ENCODE results near the gene NPAS4. TPM values are rescaled to one million over a fixed set of nuclear protein-coding genes. Genes with fewer than 3 reads are reported as not detected.

NPAS4 gene
- polyA plus RNA-seq, 1 of the 3 experiments (the other 2 are of a cell fraction): 0.03 TPM

DNA sequence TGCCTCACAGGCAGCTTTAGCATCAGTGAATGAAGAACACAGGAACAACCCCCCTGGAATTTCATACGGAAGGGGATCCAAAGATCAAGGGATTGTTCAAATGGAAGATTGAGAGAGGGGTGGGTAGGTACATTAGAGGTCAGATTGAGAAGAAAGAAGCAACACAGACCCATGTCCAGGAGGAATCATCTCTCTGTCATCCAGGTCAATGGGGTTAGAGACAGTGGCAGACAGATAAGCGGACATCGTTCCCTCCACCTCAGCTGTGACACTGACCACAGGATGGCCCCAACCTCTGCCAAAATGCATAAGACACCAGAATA lies 1.9 kb upstream of the NPAS4 start:
- Histone ChIP-seq H2AFZ (ENCODE audit: low read depth) (no peak overlapping the region), H3K27ac (ENCODE audit: low read depth in 2 of 2, low read length in 1 of 2) (no peak overlapping the region), H3K27me3 (ENCODE audit: insufficient read depth) (peaks cover 29% of the 10 kb centered on the region), H3F3A (replicated peaks; ENCODE audit: insufficient read depth) (peaks cover 21% of the 10 kb centered on the region), H3K36me3 (replicated peaks in 1 of 2; ENCODE audit: control insufficient read depth in 1 of 2, insufficient read depth in 2 of 2, low read length in 1 of 2) (no peaks in the 10 kb centered on the region), H3K9ac (no peak overlapping the region), H3K9me3 (no peaks in the 10 kb centered on the region), H3K4me3 (ENCODE audit: low read depth in 2 of 2, low read length in 1 of 2) (no peak overlapping the region), H3K4me2 (peak overlapping the region; percentile 63; the same call in 1 of the 2 replicates), H3K4me1 (ENCODE audit: control insufficient read depth in 1 of 2, insufficient read depth in 2 of 2, low read depth in 1 of 2, low read length in 1 of 2) (peaks cover 4 to 14% of the 10 kb centered on the region in 2 experiments; a peak in 2 of 4 replicates), H4K20me1 (ENCODE audit: insufficient read depth) (peaks cover 32% of the 10 kb centered on the region), H3K9me2 (no peaks in the 10 kb centered on the region), H3K79me2 (ENCODE audit: insufficient read depth) (no peaks in the 10 kb centered on the region)
- WGBS (ENCODE audit: low lambda C conversion rate): 95% methylated on average over 3 of the region's 3 CpGs
- ChIA-PET CTCF (interaction anchor here (0.8 to 22.6 kb wide), 11 partner anchors 5 to 149 kb away, joined by 3 to 617 read pairs (median 6); partner anchors contain the start of genes CTSF, MRPL11 and NPAS4), POLR2A (no interaction called here)
- no peak for DNase-seq
- TF ChIP-seq MXI1 (IDR thresholded peaks at IDR 0.05; ENCODE audit: low read depth, low read length): no peak
- TF ChIP-seq SIN3A (IDR thresholded peaks at IDR 0.05; ENCODE audit: borderline replicate concordance, low read depth, low read length): no peak
- TF ChIP-seq FOXM1 (IDR thresholded peaks at IDR 0.05; ENCODE audit: low read depth): no peak
- no peak for TF ChIP-seq FOSL2 (IDR thresholded peaks at IDR 0.05; ENCODE audit: borderline replicate concordance, low read depth)
- no peak for TF ChIP-seq YY1 (IDR thresholded peaks at IDR 0.05; ENCODE audit: low read depth)
- TF ChIP-seq RCOR1 (IDR thresholded peaks at IDR 0.05; ENCODE audit: low read length): no peak
- no peak for TF ChIP-seq NRF1 (IDR thresholded peaks at IDR 0.05; ENCODE audit: low read depth, low read length)

DNA sequence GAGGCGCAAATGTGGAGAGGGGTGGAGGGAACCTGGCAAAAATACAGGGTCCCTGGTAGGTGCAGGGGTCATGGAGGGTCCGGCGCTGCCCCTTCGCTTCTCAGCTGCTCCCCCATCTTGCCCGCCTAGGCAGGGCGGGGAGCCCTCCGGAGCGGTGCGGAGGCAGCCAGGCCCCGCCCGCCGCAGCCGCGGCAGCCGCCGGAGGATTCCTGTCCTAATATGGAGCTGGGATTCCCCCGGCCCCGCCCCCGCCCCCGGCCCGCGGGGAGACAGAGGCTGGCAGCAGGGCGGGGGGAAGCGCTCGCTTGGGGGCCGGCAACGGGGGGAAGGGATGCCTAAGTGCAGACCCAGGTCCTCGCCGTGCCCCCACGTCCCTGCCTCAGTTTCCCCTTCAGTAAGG lies 1.0 kb upstream of the NPAS4 start:
- no peak for TF ChIP-seq CHD2 (IDR thresholded peaks at IDR 0.05; ENCODE audit: low read length, partially characterized antibody)
- TF ChIP-seq, protein P1, sequence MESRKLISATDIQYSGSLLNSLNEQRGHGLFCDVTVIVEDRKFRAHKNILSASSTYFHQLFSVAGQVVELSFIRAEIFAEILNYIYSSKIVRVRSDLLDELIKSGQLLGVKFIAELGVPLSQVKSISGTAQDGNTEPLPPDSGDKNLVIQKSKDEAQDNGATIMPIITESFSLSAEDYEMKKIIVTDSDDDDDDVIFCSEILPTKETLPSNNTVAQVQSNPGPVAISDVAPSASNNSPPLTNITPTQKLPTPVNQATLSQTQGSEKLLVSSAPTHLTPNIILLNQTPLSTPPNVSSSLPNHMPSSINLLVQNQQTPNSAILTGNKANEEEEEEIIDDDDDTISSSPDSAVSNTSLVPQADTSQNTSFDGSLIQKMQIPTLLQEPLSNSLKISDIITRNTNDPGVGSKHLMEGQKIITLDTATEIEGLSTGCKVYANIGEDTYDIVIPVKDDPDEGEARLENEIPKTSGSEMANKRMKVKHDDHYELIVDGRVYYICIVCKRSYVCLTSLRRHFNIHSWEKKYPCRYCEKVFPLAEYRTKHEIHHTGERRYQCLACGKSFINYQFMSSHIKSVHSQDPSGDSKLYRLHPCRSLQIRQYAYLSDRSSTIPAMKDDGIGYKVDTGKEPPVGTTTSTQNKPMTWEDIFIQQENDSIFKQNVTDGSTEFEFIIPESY (IDR thresholded peaks at IDR 0.05; ENCODE audit: borderline replicate concordance, low read depth): no peak
- TF ChIP-seq FOXM1 (IDR thresholded peaks at IDR 0.05; ENCODE audit: low read depth): no peak
- no peak for TF ChIP-seq GABPA (IDR thresholded peaks at IDR 0.05; ENCODE audit: low read depth)
- TF ChIP-seq TEAD4 (IDR thresholded peaks at IDR 0.05; ENCODE audit: borderline replicate concordance, insufficient read depth): no peak
- no peak for TF ChIP-seq ELF1 (IDR thresholded peaks at IDR 0.05)
- TF ChIP-seq NFIC (IDR thresholded peaks at IDR 0.05; ENCODE audit: borderline replicate concordance): no peak
- TF ChIP-seq, protein P2, sequence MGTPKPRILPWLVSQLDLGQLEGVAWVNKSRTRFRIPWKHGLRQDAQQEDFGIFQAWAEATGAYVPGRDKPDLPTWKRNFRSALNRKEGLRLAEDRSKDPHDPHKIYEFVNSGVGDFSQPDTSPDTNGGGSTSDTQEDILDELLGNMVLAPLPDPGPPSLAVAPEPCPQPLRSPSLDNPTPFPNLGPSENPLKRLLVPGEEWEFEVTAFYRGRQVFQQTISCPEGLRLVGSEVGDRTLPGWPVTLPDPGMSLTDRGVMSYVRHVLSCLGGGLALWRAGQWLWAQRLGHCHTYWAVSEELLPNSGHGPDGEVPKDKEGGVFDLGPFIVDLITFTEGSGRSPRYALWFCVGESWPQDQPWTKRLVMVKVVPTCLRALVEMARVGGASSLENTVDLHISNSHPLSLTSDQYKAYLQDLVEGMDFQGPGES (IDR thresholded peaks at IDR 0.05; ENCODE audit: low read depth, low read length): no peak
- no peak for TF ChIP-seq FOSL2 (IDR thresholded peaks at IDR 0.05; ENCODE audit: borderline replicate concordance, low read depth)
- TF ChIP-seq RAD21 (IDR thresholded peaks at IDR 0.05; ENCODE audit: low read length): no peak
- H3K79me2 ChIP-seq (ENCODE audit: insufficient read depth): no peaks in the 10 kb centered on the region
- H3K9me2 ChIP-seq: no peaks in the 10 kb centered on the region
- H3K27ac ChIP-seq (ENCODE audit: low read depth in 2 of 2, low read length in 1 of 2): no peak overlapping the region
- no peak overlapping the region for H3K9ac ChIP-seq
- H4K20me1 ChIP-seq (ENCODE audit: insufficient read depth): peaks cover 32% of the 10 kb centered on the region
- H3K4me2 ChIP-seq: no peak overlapping the region
- WGBS (ENCODE audit: low lambda C conversion rate): 3% methylated on average over 5 of the region's 30 CpGs
- no peaks in the 10 kb centered on the region for H3K9me3 ChIP-seq
- H3K36me3 ChIP-seq (replicated peaks in 1 of 2; ENCODE audit: control insufficient read depth in 1 of 2, insufficient read depth in 2 of 2, low read length in 1 of 2): no peaks in the 10 kb centered on the region
- H3K4me1 ChIP-seq (ENCODE audit: control insufficient read depth in 1 of 2, insufficient read depth in 2 of 2, low read depth in 1 of 2, low read length in 1 of 2): peaks cover 4 to 14% of the 10 kb centered on the region in 2 experiments; a peak in 2 of 4 replicates
- H3K27me3 ChIP-seq (ENCODE audit: insufficient read depth): peaks cover 27% of the 10 kb centered on the region
- peak; percentile 89 for DNase-seq
- no peak overlapping the region for H2AFZ ChIP-seq (ENCODE audit: low read depth)
- CTCF ChIA-PET: interaction anchor here (0.7 to 22.6 kb wide), 11 partner anchors 6 to 259 kb away, joined by 3 to 617 read pairs (median 6); partner anchors contain the start of genes MRPL11 and NPAS4
- POLR2A ChIA-PET: interaction anchor here (1.1 kb wide), 1 partner anchor 13 kb away, joined by 4 read pairs; no protein-coding TSS in a partner anchor
- H3K4me3 ChIP-seq (ENCODE audit: low read depth in 2 of 2, low read length in 1 of 2): peak overlapping the region in 1 of 2 experiments; percentile 36; a peak in 1 of 4 replicates
- peaks cover 21% of the 10 kb centered on the region for H3F3A ChIP-seq (replicated peaks; ENCODE audit: insufficient read depth)

All from SK-N-SH (cell line).